Measurements from ENCODE around the gene UBE2G1. TPM values are rescaled to one million over a fixed set of nuclear protein-coding genes. Genes with fewer than 3 reads are reported as not detected.

Gene UBE2G1
- total and polyA plus RNA-seq, 11 donors: 19.4 to 125 (median 94.7) TPM

- WGBS, 4 donors: 97 to 100% (median 98%) methylated on average over 7 of the region's 7 CpGs
- Histone ChIP-seq H3K4me3 (no peak overlapping the region), H3K4me1 (peaks cover 0 to 23% (median 5%) of the 10 kb centered on the region in 12 donors), H3K9me3 (peaks cover 0 to 12% (median 0%) of the 10 kb centered on the region in 12 donors), H3K27me3 (no peaks in the 10 kb centered on the region), H3K36me3 (no peaks in the 10 kb centered on the region), H3K27ac (no peak overlapping the region)
- no peak for ATAC-seq
- TF ChIP-seq CTCF (IDR thresholded peaks at IDR 0.05) (no peak), POLR2A (IDR thresholded peaks at IDR 0.05) (no peak)
- intact Hi-C loops (cut with DNase I): no loop called here
- no peak for DNase-seq
Observed at GRCh38 chr17:4324463-4324862, 42.0 kb downstream of the UBE2G1 start.

- no peak for DNase-seq
- Histone ChIP-seq H3K27me3 (no peaks in the 10 kb centered on the region), H3K36me3 (no peaks in the 10 kb centered on the region), H3K9me3 (no peaks in the 10 kb centered on the region), H3K27ac (no peak overlapping the region), H3K4me3 (no peak overlapping the region), H3K4me1 (peaks cover 7 to 54% (median 32%) of the 10 kb centered on the region in 12 donors)
- TF ChIP-seq CTCF (IDR thresholded peaks at IDR 0.05): no peak
- TF ChIP-seq POLR2A (IDR thresholded peaks at IDR 0.05): no peak
- ATAC-seq: no peak
- intact Hi-C loops (cut with DNase I): loop anchor here in 4 of 10 donors (5.0 to 10.0 kb wide), 3 partner anchors 46 to 102 kb away; partner anchors contain the start of gene UBE2G1 (in 3 of the 4)
- 83 to 94% (median 90%) methylated on average over 4 of the region's 4 CpGs for WGBS, 4 donors
Observed at GRCh38 chr17:4319221-4319620, 47.3 kb downstream of the UBE2G1 start.

- TF ChIP-seq POLR2A (IDR thresholded peaks at IDR 0.05) (no peak), CTCF (IDR thresholded peaks at IDR 0.05) (no peak)
- peak overlapping the region in 5 of 12 donors; percentile 0 to 49 (median 16) for H3K27ac ChIP-seq
- peaks cover 7 to 60% (median 38%) of the 10 kb centered on the region in 12 donors for H3K4me1 ChIP-seq
- 49 to 65% (median 52%) methylated on average over 3 of the region's 3 CpGs for WGBS, 4 donors
- H3K9me3 ChIP-seq: no peaks in the 10 kb centered on the region
- intact Hi-C loops (cut with DNase I): loop anchor here in 4 of 10 donors (5.0 to 10.0 kb wide), 3 partner anchors 46 to 101 kb away; partner anchors contain the start of gene UBE2G1 (in 3 of the 4)
- H3K36me3 ChIP-seq: no peaks in the 10 kb centered on the region
- DNase-seq: no peak
- H3K4me3 ChIP-seq: no peak overlapping the region
- no peaks in the 10 kb centered on the region for H3K27me3 ChIP-seq
- no peak for ATAC-seq
Observed at GRCh38 chr17:4318596-4318995, 47.9 kb downstream of the UBE2G1 start.

- DNase-seq (no peak), ATAC-seq (no peak)
- no peaks in the 10 kb centered on the region for H3K27me3 ChIP-seq
- intact Hi-C loops (cut with DNase I): loop anchor here in 4 of 10 donors (5.0 to 10.0 kb wide), 3 partner anchors 47 to 101 kb away; partner anchors contain the start of gene UBE2G1 (in 3 of the 4)
- no peaks in the 10 kb centered on the region for H3K9me3 ChIP-seq
- H3K4me3 ChIP-seq: no peak overlapping the region
- no peaks in the 10 kb centered on the region for H3K36me3 ChIP-seq
- peak overlapping the region in 7 of 12 donors; percentile 0 to 49 (median 16) for H3K27ac ChIP-seq
- no peak for TF ChIP-seq POLR2A (IDR thresholded peaks at IDR 0.05)
- 53 to 62% (median 57%) methylated on average over 5 of the region's 5 CpGs for WGBS, 4 donors
- H3K4me1 ChIP-seq: peaks cover 7 to 64% (median 43%) of the 10 kb centered on the region in 12 donors
Observed at GRCh38 chr17:4318186-4318585, 48.3 kb downstream of the UBE2G1 start.
